Measurements from ENCODE around the gene GALNT13.
A peak's percentile ranks its signal among the peaks of the same experiment; 100 is the strongest.
"Not testable (repeated sequence)": the region's sequence is repeated elsewhere in the genome, so short reads cannot be mapped to it uniquely, and the experiment has no call there.

GALNT13 gene

DNA sequence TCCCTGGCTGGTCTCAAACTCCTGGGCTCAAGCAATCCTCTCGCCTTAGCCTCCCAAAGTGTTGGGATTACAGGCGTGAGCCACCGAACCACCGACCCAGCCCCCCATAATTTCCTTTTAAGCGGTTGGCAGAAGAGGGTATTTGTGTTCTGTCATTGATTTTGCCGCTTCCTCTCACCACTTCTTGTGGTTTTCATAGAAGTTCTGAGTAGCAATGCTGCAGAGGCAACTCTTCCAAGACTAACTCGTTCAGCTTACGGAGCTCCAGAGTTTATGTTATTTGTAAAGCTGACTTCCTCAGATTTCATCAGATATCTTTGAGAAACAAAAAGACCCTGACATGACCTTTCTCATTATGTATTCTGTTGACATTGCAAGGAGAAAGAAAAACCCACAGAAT is 565.4 kb downstream of the GALNT13 start:
- no peak for FAIRE-seq

GRCh38 chr2:154439156-154439555 is 567.4 kb downstream of the GALNT13 start:
- peak; percentile 98 for FAIRE-seq

GRCh38 chr2:154443919-154444318 is 572.2 kb downstream of the GALNT13 start:
- no peak for FAIRE-seq

GRCh38 chr2:154446324-154446723 is 574.6 kb downstream of the GALNT13 start:
- FAIRE-seq: no peak

- FAIRE-seq: peak; percentile 88
Measured at GRCh38 chr2:154447727-154448418, 576.2 kb downstream of the GALNT13 start.

- peak; percentile 61 for FAIRE-seq
Measured at GRCh38 chr2:154449951-154450658, 578.4 kb downstream of the GALNT13 start.

- FAIRE-seq: no peak
Measured at GRCh38 chr2:154452471-154452870, 580.7 kb downstream of the GALNT13 start.

- peak; percentile 90 for FAIRE-seq
Measured at GRCh38 chr2:154452906-154453493, 581.3 kb downstream of the GALNT13 start.

DNA sequence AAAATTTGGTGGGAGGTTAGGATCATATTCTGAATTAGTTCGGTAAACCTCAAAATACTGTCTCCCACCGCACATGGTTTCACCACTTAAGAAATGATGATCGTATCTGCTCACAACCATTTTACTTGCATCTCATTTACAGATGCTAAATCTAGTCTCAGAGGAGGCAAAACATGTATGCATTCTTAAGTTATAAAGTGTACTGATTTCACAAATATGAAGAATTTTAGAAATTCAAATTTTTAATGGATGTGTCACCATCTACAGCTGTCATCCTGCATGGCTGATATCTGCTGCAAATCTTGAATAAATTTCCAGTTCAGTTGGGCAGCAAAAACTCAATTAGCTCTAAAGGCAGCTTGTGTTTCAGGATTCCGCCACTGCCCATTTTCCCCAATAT is 583.4 kb downstream of the GALNT13 start:
- no peak for FAIRE-seq

DNA sequence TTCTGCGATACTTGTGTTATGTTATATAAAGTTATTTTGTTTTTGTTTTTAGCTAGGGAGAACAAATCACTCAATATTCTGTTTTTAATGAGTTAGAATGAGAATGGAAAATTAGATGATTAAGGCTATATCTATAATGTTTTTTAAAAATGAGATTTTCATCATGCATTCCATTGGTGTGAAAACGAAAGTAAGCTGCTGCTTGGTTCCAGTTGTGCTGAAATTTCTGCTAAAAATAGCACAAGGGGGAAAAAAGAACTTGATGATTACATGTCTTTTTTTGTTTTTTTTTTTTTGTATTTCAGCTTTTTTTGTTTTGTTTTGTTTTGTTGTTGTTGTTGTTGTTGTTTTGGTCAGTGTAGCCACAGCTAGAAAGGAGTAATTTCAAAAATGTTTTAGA is 584.1 kb downstream of the GALNT13 start:
- FAIRE-seq: peak; percentile 30

DNA sequence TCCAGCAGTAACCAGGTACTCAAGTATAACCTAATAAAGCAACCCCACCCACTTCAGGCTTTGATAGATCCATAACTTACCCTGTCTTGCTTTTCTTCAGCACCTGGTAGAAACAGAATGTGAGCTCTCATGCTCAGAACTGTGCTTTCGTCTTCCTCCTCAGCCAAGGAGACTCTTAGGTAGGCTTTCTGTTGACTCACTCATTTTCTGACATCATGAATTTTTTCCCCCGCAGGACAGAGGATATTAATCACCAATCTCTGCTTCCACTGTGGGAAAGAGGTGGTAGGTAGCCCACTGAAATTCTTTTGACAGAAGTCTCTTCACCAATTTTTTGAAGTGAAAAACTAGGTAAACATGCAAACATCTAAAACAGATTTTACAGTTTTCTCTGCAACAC is 585.6 kb downstream of the GALNT13 start:
- FAIRE-seq: no peak

DNA sequence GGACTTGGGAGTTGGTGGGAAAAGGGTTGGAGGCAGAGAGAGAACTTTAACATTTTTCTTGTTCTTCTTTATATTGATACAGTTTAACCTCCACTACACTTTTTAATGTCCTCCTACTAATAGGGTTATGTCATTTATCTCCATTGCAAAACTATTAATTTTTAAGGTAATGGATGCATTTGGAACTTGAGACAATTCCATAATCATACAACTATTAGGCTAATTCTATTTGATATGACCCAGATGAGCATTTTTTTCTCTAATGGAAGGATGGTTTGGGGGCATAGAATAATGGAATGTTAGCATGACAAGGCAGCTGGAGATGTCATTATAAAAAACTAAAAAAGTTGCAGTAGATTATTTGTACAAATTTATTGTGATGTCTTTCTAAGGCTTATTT is 587.6 kb downstream of the GALNT13 start:
- FAIRE-seq: no peak

GRCh38 chr2:154462634-154463033 is 590.9 kb downstream of the GALNT13 start:
- FAIRE-seq: no peak

DNA sequence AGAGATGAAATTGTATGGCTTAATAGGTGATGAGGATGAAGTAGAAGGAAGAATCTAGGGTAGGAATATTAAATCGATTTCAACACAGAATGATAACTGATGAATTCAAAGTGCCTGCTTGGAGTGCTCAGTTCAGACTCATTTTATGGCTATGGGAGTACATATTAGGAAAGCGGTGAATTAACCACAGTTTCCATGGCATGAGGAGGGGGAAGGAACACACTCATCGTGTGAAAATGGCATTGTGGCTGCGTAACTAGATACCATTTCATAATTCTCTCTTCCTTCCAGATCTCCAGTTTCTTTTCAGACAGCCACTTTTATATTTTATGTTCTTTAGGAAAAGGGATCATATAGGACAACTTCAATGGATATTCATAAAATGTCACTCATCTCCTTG is 594.5 kb downstream of the GALNT13 start:
- FAIRE-seq: no peak

DNA sequence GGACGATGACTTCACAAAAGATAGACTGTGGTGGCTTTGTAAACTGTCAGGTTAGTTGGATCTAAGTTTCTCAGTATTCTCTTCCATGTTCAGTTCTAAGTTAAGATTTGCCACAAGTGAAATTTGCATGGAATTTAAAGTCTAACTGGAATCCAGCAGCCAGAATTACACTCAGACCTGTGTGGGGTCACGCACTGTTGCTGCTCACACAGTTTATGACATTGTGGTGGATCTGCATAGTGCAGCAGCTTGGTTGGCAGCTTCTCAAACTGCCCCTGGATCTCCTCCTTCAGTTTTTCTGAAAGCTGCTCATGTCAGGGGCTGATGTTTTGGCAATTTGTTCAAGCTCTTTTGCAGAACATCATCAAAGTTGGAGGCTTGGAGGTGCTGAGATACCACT is 598.7 kb downstream of the GALNT13 start:
- no peak for FAIRE-seq

DNA sequence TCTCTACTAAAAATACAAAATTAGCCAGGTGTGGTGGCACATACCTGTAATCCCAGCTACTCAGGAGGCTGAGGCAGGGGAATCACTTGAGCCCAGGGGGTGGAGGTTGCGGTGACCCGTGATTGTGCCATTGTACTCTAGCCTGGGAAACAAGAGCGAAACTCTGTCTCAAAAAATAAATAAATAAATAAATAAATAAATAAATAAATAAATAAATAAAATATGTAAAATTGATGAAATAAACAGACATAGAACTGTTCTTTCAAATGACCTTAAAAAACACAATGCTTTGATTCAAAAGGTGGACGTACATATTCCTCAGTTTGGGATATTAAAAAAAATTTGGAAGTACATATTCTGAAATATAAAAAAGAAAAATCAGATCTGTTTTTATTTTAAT is 599.8 kb downstream of the GALNT13 start:
- not testable (repeated sequence) for FAIRE-seq

DNA sequence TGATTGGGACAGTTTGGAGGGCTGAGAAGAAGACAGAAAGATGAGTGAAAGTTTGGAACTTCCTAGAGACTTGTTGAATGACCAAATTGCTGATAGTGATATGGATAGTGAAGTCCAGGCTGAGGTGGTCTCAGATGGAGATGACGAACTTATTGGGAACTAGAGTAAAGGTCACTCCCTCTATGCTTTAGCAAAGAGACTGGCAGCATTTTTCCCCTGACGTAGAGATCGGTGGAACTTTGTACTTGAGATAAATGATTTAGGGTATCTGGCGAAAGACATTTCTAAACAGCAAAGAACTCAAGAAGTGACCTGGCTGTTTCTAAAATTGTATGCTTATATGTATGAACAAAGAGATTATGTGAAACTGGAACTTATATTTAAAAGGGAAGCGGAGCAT is 605.6 kb downstream of the GALNT13 start:
- no peak for FAIRE-seq

DNA sequence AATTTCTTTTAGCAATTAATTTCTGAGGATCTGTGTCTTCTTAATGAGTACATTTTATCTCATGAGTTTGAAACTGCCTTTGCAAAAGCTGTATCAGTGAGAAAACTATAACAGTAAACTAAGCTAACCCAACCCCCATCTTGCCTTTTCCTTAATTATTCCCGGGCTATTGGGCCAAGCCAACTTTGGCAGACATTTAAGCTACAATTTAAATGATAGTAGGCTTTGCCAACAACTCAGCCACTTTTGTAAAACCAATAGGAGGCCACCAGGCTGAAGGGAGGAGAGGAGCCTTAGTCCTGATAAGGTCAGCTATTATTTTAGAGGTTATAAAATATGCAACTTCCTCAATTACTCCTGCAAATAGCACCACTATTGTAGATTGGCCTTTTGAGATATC is 608.8 kb downstream of the GALNT13 start:
- FAIRE-seq: no peak

- FAIRE-seq: no peak
Measured at GRCh38 chr2:154481336-154481735, 609.6 kb downstream of the GALNT13 start.

DNA sequence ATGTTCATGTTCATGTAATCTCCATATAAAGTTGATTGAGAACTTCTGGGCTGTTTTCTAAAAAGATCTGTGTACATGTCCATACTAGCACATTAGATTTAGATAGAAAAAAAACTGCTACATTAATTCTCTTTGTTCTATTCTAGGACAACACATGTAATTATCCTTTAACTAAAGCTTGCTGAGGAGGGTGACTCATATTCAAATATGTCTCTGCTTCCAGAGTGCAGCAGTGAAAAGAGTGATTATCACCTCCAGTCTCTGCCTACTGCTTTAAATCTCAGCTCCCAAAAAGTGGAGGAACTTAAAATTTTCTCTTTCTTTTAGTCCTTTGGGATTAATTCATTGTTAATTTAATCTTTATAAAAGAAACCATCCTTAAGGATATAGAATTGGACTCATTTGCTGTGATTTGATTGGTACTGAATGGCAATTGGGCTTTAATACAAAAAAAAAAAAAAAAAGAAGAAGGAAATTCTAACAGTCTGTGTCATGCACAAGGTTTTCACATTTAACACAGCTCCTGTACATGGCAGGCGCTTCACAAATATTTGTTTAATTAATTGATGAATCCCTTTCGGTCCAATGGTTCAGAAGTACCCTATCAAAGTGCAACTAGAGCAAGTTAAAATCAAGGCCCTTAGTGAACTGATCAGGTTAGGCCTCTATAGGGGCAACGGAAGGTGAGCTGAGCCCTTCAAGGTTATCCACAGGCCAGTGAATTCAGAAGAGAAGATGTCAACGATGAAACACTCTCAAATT is 612.8 kb downstream of the GALNT13 start:
- FAIRE-seq: peak; percentile 90

DNA sequence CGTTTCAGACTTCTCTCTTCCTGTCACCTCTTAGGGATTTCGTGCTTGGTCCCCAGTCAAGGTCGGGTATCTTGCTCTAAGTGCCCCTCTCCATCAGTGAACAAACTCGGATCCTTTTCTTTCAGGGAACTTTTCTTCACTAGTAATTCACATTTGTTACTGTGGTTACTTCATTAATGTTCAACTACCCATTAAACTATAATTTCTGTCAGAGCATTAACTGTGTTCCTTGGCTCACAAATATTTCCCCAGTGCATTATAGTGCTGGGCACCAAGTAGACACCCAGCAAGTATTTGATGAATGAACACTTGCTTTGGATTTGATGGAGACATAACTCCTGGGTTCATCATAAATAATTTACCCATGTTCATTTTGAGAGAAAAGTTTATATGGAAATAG is 617.1 kb downstream of the GALNT13 start:
- no peak for FAIRE-seq

- FAIRE-seq: no peak
Measured at GRCh38 chr2:154489266-154489858, 617.6 kb downstream of the GALNT13 start.

DNA sequence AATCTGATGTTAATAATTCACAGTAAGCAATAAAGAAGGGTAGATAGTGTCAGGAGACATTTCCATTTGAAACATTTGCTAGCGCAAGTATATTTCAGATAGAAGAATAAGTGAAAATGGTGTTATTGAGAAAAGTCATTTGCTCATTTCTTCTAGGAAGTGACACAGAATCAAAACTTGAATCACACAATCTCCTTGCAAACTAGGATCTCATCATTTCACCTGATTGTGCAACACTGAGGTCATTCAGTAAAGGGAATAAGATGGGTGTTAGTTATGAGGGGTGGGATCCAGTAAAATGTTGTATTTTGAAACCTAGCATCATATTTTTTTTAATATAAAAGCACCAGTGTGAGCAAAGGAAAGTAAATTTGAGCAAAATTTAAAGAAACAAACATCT is 618.8 kb downstream of the GALNT13 start:
- no peak for FAIRE-seq

Measured in islet of Langerhans (tissue), 1 donor.